ENCODE measurements around the gene CRB1. TPM values are rescaled to one million over a fixed set of nuclear protein-coding genes. Genes with fewer than 3 reads are reported as not detected.

The CRB1 gene
- total and polyA plus RNA-seq, 9 of the 15 experiments (the other 6 are each of a cell fraction or from before 2014, with no cell fraction given): 0.04 to 0.10 TPM; not detected in 7

DNA sequence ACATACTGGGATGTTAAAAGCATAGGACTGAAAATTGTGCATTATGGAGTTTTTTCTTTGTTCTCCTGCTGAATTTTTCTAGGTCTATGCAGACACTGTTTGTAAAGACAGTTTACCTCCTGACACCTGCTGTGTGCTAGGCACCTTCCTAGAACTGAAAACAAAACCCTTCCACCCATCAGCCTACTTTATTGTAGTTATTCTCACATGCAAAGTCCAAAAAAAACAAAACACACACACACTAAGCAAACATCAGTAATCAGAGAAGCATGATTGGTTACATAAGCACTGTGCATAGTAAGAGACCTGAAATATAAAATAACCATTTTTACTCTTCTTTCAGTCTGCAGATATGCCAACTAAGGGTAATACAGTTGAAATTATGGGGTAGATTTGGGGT, 195.1 kb downstream of the CRB1 start (continued):
- TF ChIP-seq ZNF134 (CRISPR knock-in tag; conservative IDR thresholded peaks at IDR 0.05): no peak
- TF ChIP-seq ZNF77 (CRISPR knock-in tag; IDR thresholded peaks at IDR 0.05): no peak
- TF ChIP-seq HNRNPH1 (optimal IDR thresholded peaks at IDR 0.05; ENCODE audit: low read depth, low read length): no peak
- no peak for TF ChIP-seq PHB2 (IDR thresholded peaks at IDR 0.05; ENCODE audit: low read depth)
- no peak for TF ChIP-seq STAT5B (CRISPR knock-in tag; IDR thresholded peaks at IDR 0.05)
- TF ChIP-seq, protein P1, sequence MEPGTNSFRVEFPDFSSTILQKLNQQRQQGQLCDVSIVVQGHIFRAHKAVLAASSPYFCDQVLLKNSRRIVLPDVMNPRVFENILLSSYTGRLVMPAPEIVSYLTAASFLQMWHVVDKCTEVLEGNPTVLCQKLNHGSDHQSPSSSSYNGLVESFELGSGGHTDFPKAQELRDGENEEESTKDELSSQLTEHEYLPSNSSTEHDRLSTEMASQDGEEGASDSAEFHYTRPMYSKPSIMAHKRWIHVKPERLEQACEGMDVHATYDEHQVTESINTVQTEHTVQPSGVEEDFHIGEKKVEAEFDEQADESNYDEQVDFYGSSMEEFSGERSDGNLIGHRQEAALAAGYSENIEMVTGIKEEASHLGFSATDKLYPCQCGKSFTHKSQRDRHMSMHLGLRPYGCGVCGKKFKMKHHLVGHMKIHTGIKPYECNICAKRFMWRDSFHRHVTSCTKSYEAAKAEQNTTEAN (CRISPR knock-in tag; IDR thresholded peaks at IDR 0.05): no peak
- TF ChIP-seq MCM5 (IDR thresholded peaks at IDR 0.05; ENCODE audit: low read depth): no peak
- TF ChIP-seq POLR2AphosphoS2 (IDR thresholded peaks at IDR 0.05; ENCODE audit: low read length): no peak
- TF ChIP-seq, protein P2, sequence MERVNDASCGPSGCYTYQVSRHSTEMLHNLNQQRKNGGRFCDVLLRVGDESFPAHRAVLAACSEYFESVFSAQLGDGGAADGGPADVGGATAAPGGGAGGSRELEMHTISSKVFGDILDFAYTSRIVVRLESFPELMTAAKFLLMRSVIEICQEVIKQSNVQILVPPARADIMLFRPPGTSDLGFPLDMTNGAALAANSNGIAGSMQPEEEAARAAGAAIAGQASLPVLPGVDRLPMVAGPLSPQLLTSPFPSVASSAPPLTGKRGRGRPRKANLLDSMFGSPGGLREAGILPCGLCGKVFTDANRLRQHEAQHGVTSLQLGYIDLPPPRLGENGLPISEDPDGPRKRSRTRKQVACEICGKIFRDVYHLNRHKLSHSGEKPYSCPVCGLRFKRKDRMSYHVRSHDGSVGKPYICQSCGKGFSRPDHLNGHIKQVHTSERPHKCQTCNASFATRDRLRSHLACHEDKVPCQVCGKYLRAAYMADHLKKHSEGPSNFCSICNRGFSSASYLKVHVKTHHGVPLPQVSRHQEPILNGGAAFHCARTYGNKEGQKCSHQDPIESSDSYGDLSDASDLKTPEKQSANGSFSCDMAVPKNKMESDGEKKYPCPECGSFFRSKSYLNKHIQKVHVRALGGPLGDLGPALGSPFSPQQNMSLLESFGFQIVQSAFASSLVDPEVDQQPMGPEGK (CRISPR knock-in tag; IDR thresholded peaks at IDR 0.05; ENCODE audit: borderline replicate concordance): no peak
- TF ChIP-seq BCL6 (CRISPR knock-in tag; IDR thresholded peaks at IDR 0.05): no peak
- no peak for TF ChIP-seq KLF16 (IDR thresholded peaks at IDR 0.05)
- no peak for TF ChIP-seq NBN (IDR thresholded peaks at IDR 0.05; ENCODE audit: low read depth)
